ENCODE results near the gene ZNF469. TPM values are rescaled to one million over a fixed set of nuclear protein-coding genes. Genes with fewer than 3 reads are reported as not detected.

The ZNF469 gene
- total and polyA plus RNA-seq, 9 of the 15 experiments (the other 6 are each of a cell fraction or from before 2014, with no cell fraction given) = 0.01 to 0.04 TPM; not detected in 7

- no peak for TF ChIP-seq CXXC5 (CRISPR knock-in tag; IDR thresholded peaks at IDR 0.05)
- TF ChIP-seq SMARCA4 (IDR thresholded peaks at IDR 0.05) = no peak
- TF ChIP-seq, protein P1, sequence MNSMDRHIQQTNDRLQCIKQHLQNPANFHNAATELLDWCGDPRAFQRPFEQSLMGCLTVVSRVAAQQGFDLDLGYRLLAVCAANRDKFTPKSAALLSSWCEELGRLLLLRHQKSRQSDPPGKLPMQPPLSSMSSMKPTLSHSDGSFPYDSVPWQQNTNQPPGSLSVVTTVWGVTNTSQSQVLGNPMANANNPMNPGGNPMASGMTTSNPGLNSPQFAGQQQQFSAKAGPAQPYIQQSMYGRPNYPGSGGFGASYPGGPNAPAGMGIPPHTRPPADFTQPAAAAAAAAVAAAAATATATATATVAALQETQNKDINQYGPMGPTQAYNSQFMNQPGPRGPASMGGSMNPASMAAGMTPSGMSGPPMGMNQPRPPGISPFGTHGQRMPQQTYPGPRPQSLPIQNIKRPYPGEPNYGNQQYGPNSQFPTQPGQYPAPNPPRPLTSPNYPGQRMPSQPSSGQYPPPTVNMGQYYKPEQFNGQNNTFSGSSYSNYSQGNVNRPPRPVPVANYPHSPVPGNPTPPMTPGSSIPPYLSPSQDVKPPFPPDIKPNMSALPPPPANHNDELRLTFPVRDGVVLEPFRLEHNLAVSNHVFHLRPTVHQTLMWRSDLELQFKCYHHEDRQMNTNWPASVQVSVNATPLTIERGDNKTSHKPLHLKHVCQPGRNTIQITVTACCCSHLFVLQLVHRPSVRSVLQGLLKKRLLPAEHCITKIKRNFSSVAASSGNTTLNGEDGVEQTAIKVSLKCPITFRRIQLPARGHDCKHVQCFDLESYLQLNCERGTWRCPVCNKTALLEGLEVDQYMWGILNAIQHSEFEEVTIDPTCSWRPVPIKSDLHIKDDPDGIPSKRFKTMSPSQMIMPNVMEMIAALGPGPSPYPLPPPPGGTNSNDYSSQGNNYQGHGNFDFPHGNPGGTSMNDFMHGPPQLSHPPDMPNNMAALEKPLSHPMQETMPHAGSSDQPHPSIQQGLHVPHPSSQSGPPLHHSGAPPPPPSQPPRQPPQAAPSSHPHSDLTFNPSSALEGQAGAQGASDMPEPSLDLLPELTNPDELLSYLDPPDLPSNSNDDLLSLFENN (IDR thresholded peaks at IDR 0.05; ENCODE audit: low read depth in 2 of 2, low read length in 2 of 2) = no peak
- TF ChIP-seq ELF4 (CRISPR knock-in tag; IDR thresholded peaks at IDR 0.05) = no peak
- no peak for TF ChIP-seq KAT8 (IDR thresholded peaks at IDR 0.05; ENCODE audit: low read depth)
- no peak for TF ChIP-seq TAF15 (IDR thresholded peaks at IDR 0.05; ENCODE audit: low read depth, low read length)
- no peak for TF ChIP-seq PTRF (tag; IDR thresholded peaks at IDR 0.05)
- TF ChIP-seq ZKSCAN8 (CRISPR knock-in tag; IDR thresholded peaks at IDR 0.05) = no peak
- no peak for TF ChIP-seq ZNF316 (IDR thresholded peaks at IDR 0.05)
- TF ChIP-seq, protein P2, sequence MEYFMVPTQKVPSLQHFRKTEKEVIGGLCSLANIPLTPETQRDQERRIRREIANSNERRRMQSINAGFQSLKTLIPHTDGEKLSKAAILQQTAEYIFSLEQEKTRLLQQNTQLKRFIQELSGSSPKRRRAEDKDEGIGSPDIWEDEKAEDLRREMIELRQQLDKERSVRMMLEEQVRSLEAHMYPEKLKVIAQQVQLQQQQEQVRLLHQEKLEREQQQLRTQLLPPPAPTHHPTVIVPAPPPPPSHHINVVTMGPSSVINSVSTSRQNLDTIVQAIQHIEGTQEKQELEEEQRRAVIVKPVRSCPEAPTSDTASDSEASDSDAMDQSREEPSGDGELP (CRISPR knock-in tag; IDR thresholded peaks at IDR 0.05; ENCODE audit: borderline replicate concordance) = no peak
- no peak for TF ChIP-seq PTTG1 (tag; IDR thresholded peaks at IDR 0.05; ENCODE audit: low read depth)
- TF ChIP-seq PML (IDR thresholded peaks at IDR 0.05; ENCODE audit: low read length) = no peak
- Histone ChIP-seq H3K4me1 (replicated peaks in 1 of 2; ENCODE audit: control insufficient read depth in 2 of 2, insufficient read depth in 2 of 2, low read length in 2 of 2) (peaks cover 0 to 17% of the 10 kb centered on the region in 2 experiments; a peak in 3 of 5 replicates), H3K27ac (ENCODE audit: extremely low read depth, low read depth, low read length) (no peak overlapping the region), H3K36me3 (ENCODE audit: control insufficient read depth, insufficient read depth, low read length) (no peaks in the 10 kb centered on the region), H3K4me3 (no peak overlapping the region), H3K79me2 (ENCODE audit: control insufficient read depth, insufficient read depth, low read length) (no peaks in the 10 kb centered on the region), H4K20me1 (replicated peaks; ENCODE audit: control insufficient read depth, insufficient read depth, low read length) (peaks cover 14% of the 10 kb centered on the region; the same call in 1 of the 2 replicates), H3K9me1 (ENCODE audit: control insufficient read depth, insufficient read depth, low read length) (no peaks in the 10 kb centered on the region), H2AFZ (ENCODE audit: low read depth, low read length) (no peak overlapping the region), H3K9ac (ENCODE audit: insufficient read depth in 1 of 2, low read depth in 2 of 2, low read length in 2 of 2) (no peak overlapping the region), H3K27me3 (ENCODE audit: control insufficient read depth in 2 of 2, insufficient read depth in 2 of 2, low read length in 2 of 2) (peaks cover 47 to 85% of the 10 kb centered on the region in 2 experiments; a peak in 4 of 5 replicates), H3K9me3 (replicated peaks; ENCODE audit: control insufficient read depth, insufficient read depth, low read depth, low read length) (no peaks in the 10 kb centered on the region), H3K4me2 (ENCODE audit: insufficient read depth, low read length) (no peak overlapping the region)
- CTCF ChIA-PET (ENCODE audit: low intra/inter-chr PET ratio) = no interaction called here
- no TSS peak for BruUV-seq (replicated peaks)
- no peak for FAIRE-seq
- in situ Hi-C loops (cut with MboI) (no loop called here), intact Hi-C loops (cut with micrococcal nuclease) (no loop called here)
- POLR2A ChIA-PET = no interaction called here
- no peak for DNase-seq (ENCODE audit: extremely low read depth in 1 of 4, low spot score in 3 of 4)
- no peak for ATAC-seq
- WGBS (ENCODE audit: insufficient coverage, low coverage, missing lambda C conversion rate) = 3% methylated on average over 12 of the region's 12 CpGs
These were observed 11.7 kb downstream of the ZNF469 start for GRCh38 chr16:88394426-88394825.

Data from K562 (cell line).